ENCODE data around the gene NOA1. TPM values are rescaled to one million over a fixed set of nuclear protein-coding genes. Genes with fewer than 3 reads are reported as not detected.

NOA1 gene
- 21.9 and 34.7 TPM in 2 replicates for total RNA-seq

DNA sequence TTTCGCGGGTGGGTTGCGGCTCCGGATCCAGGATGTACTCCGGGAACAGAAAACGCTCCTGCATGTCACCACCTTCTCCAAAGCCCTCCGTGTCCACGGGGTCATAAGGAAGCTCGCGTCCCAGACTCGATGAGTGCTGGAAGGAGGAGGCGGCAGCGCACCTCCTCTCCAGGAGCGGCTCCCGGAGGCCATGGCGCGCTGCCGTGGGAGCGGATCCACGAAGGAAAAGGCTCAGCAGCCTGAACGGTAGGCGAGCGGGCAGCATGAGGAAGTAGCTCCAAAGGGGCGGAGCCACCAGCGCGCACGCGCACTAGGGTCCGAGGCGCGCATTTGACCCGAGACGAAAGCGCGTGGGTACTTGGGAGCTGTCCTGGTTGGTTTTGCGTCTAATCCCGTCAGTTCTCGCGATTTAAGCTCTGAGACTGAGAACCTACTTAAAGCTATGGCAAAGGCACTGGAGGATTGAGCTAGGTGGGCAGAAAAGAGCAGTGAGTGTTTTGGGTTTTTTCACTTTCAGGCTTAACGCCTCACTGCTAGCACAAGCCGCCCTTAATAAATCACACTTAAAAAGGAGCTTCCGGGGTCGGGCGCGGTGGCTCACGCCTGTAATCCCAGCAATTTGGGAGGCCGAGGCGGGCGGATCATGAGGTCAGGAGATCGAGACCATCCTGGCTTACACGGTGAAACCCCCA lies at the start of gene NOA1:
TSS of gene NOA1 (minus strand) at position 286 of the 692 bp plus-strand sequence. CDS start at position 265, 21 bp downstream.

DNA sequence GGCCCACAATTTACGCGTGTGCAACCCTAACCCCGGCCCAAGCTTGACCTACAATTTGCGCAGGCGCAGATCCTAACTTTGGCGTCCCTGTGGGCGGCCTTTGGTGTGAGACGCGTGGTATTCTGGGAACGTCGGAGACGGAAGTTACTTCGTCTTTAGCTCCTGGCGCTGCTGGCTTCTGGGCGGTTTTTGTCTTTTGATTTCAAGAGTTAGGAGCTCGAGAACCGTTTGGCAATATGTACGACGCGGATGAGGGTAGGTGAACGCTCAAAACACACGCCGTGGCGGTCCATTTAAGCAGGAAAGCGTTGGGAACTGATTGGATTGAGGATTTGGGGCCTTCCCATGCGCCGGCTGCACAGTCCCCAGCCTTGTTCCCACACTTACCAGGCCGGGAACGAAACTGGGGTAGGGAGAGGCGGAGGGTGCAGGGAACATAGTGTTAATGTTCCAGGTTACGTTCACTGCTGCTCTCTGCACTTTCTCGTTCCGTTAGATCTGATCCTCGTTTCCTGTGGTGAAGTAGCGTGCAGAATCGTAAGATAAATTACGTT lies 1.4 kb upstream of the NOA1 start, which contains the start of gene POLR2B:
TSS of gene POLR2B (plus strand) at position 147 of the 554 bp plus-strand sequence. CDS start at position 237, 90 bp downstream.

Other genes starting within 250 kb of the NOA1 start
- not detected in 2 replicates for gene SPINK2, start 155.9 kb downstream of the NOA1 start, total RNA-seq
- 20.1 and 21.5 TPM in 2 replicates for gene REST, start 69.7 kb downstream of the NOA1 start, total RNA-seq
- 60.1 and 84.1 TPM in 2 replicates for gene POLR2B, start 1.3 kb upstream of the NOA1 start, total RNA-seq
- gene IGFBP7, start 132.8 kb upstream of the NOA1 start, total RNA-seq, result 575 and 1,624 TPM in 2 replicates

Measured in pericardium fibroblast (primary cell).